DMS79 treated with DMSO at 0.1 percent for 48 hours (cell line): ENCODE data around the gene CPB2.

Experiments
- DNase-seq: peaks from one replicate; lab custom pipeline; 2025; lab: John Stamatoyannopoulos, UW

The CPB2 gene

GRCh38 chr13:46097015-46097414 lies 7.8 kb downstream of the CPB2 start:
- no peak for DNase-seq

- DNase-seq: no peak
Measured at GRCh38 chr13:46094478-46094877, 10.4 kb downstream of the CPB2 start.

GRCh38 chr13:46088821-46089562 lies 15.8 kb downstream of the CPB2 start:
- no peak for DNase-seq

- DNase-seq: no peak
Measured at GRCh38 chr13:46087481-46087880, 17.4 kb downstream of the CPB2 start.

GRCh38 chr13:46086985-46087384 lies 17.8 kb downstream of the CPB2 start:
- no peak for DNase-seq

GRCh38 chr13:46086421-46086922 lies 18.4 kb downstream of the CPB2 start:
- no peak for DNase-seq

- DNase-seq: no peak
Measured at GRCh38 chr13:46085737-46086136, 19.1 kb downstream of the CPB2 start.

GRCh38 chr13:46082324-46082723 lies 22.5 kb downstream of the CPB2 start:
- DNase-seq: no peak

GRCh38 chr13:46079770-46080169 lies 25.1 kb downstream of the CPB2 start:
- no peak for DNase-seq

- no peak for DNase-seq
Measured at GRCh38 chr13:46077265-46077664, 27.6 kb downstream of the CPB2 start.

GRCh38 chr13:46076827-46077226 lies 28.0 kb downstream of the CPB2 start:
- DNase-seq: no peak

GRCh38 chr13:46075811-46076210 lies 29.0 kb downstream of the CPB2 start:
- no peak for DNase-seq

- DNase-seq: no peak
Measured at GRCh38 chr13:46071590-46072249, 33.1 kb downstream of the CPB2 start.

GRCh38 chr13:46063292-46063691 lies 41.5 kb downstream of the CPB2 start:
- no peak for DNase-seq

GRCh38 chr13:46062185-46062584 lies 42.6 kb downstream of the CPB2 start:
- no peak for DNase-seq

- no peak for DNase-seq
Measured at GRCh38 chr13:46059405-46059804, 45.4 kb downstream of the CPB2 start.

- no peak for DNase-seq
Measured at GRCh38 chr13:46058268-46058667, 46.6 kb downstream of the CPB2 start.

GRCh38 chr13:46057256-46058015 lies 47.4 kb downstream of the CPB2 start:
- no peak for DNase-seq

GRCh38 chr13:46053162-46054012 lies 51.4 kb downstream of the CPB2 start:
- DNase-seq: no peak

- peak; percentile 85 for DNase-seq
Measured at GRCh38 chr13:46052319-46053161, 52.3 kb downstream of the CPB2 start, which contains the start of gene ZC3H13. Gene ZC3H13 (minus strand): TSS chr13:46052746. CDS start chr13:46045507, 7,239 bp downstream.

- DNase-seq: peak; percentile 21
Measured at GRCh38 chr13:46051968-46052318, 52.9 kb downstream of the CPB2 start.
